H9 (cell line): Measurements from ENCODE around the gene OLFM1. TPM values are rescaled to one million over a fixed set of nuclear protein-coding genes. Genes with fewer than 3 reads are reported as not detected.

Experiments
- DNase-seq: peaks from one replicate; pipeline ENCODE4 v3.0.0-alpha.2; 2017
- H2AFZ ChIP-seq: one replicate; pipeline ENCODE4 v1.6.1; 2013; ENCODE audit warnings: mild to moderate bottlenecking, low read length, control low read depth, moderate library complexity
- H2AK5ac ChIP-seq: 2 replicates; pipeline ENCODE4 v1.6.1; 2013; ENCODE audit warnings: low read length, control low read depth, mixed read lengths; ENCODE audit not compliant: insufficient read length
- H2BK120ac ChIP-seq: one replicate; pipeline ENCODE4 v1.6.1; 2013; ENCODE audit warnings: low read depth, mild to moderate bottlenecking, low read length, control low read depth, inconsistent platforms; ENCODE audit not compliant: poor library complexity, severe bottlenecking
- H2BK12ac ChIP-seq: 2 replicates; pipeline ENCODE4 v1.6.1; 2013; ENCODE audit warnings: low read length, control low read depth, mixed read lengths, low read depth; ENCODE audit not compliant: insufficient read length
- H2BK15ac ChIP-seq: 2 replicates; pipeline ENCODE4 v1.6.1; 2013; ENCODE audit warnings: low read depth, low read length, control low read depth
- H2BK20ac ChIP-seq: one replicate; pipeline ENCODE4 v1.6.1; 2013; ENCODE audit warnings: low read depth, mild to moderate bottlenecking, low read length, control low read depth, inconsistent platforms; ENCODE audit not compliant: poor library complexity, severe bottlenecking
- H2BK5ac ChIP-seq: 2 replicates; pipeline ENCODE4 v1.6.1; 2013; ENCODE audit warnings: low read length, control low read depth, mixed read lengths; ENCODE audit not compliant: insufficient read length
- H3K14ac ChIP-seq: 2 replicates; pipeline ENCODE4 v1.6.1; 2013; ENCODE audit warnings: low read length, control low read depth; ENCODE audit not compliant: insufficient read depth
- H3K18ac ChIP-seq: 2 replicates; pipeline ENCODE4 v1.6.1; 2013; ENCODE audit warnings: low read depth, mild to moderate bottlenecking, mixed read lengths, low read length, control low read depth; ENCODE audit not compliant: insufficient read length
- H3K23ac ChIP-seq: 2 replicates; pipeline ENCODE4 v1.6.1; 2013; ENCODE audit warnings: low read length, control low read depth, mixed read lengths, low read depth; ENCODE audit not compliant: insufficient read length
- H3K23me2 ChIP-seq: 2 replicates; pipeline ENCODE4 v1.6.1; 2013; ENCODE audit warnings: low read depth, mild to moderate bottlenecking, mixed read lengths, low read length, control low read depth; ENCODE audit not compliant: insufficient read length, poor library complexity, severe bottlenecking
- H3K27ac ChIP-seq: 2 replicates; pipeline ENCODE4 v1.5.1; 2013; ENCODE audit warnings: low read length, control low read depth, mixed read lengths, low read depth; ENCODE audit not compliant: insufficient read length
- H3K27me3 ChIP-seq: 2 replicates; pipeline ENCODE4 v1.6.1; 2013; ENCODE audit warnings: low read length, control low read depth, inconsistent platforms; ENCODE audit not compliant: insufficient read depth
- H3K4ac ChIP-seq: 2 replicates; pipeline ENCODE4 v1.6.1; 2013; ENCODE audit warnings: low read depth, mild to moderate bottlenecking, control low read depth, inconsistent platforms, low read length, moderate library complexity
- H3K4me1 ChIP-seq: 2 replicates; pipeline ENCODE4 v1.6.1; 2013; ENCODE audit warnings: low read length, control low read depth, inconsistent platforms; ENCODE audit not compliant: insufficient read depth
- H3K4me2 ChIP-seq: 2 replicates; pipeline ENCODE4 v1.6.1; 2013; ENCODE audit warnings: low read length, control low read depth, mixed read lengths; ENCODE audit not compliant: insufficient read length, insufficient read depth
- H3K56ac ChIP-seq: 2 replicates; pipeline ENCODE4 v1.6.1; 2013; ENCODE audit warnings: low read depth, mild to moderate bottlenecking, mixed read lengths, low read length, control low read depth; ENCODE audit not compliant: insufficient read length
- H3K79me1 ChIP-seq: 2 replicates; pipeline ENCODE4 v1.6.1; 2013; ENCODE audit warnings: low read depth, mild to moderate bottlenecking, moderate library complexity, low read length, control low read depth, inconsistent platforms; ENCODE audit not compliant: insufficient read depth, poor library complexity, severe bottlenecking
- H3K79me2 ChIP-seq: 2 replicates; pipeline ENCODE4 v1.6.1; 2013; ENCODE audit warnings: low read length, control low read depth, inconsistent platforms; ENCODE audit not compliant: insufficient read depth
- H3K9ac ChIP-seq: 2 replicates; pipeline ENCODE4 v1.6.1; 2013; ENCODE audit warnings: low read length, control low read depth, mixed read lengths; ENCODE audit not compliant: insufficient read length; ENCODE audit errors: extremely low read depth
- H3K9me3 ChIP-seq: one replicate; pipeline ENCODE4 v1.6.1; 2013; ENCODE audit warnings: low read depth, low read length, inconsistent platforms; ENCODE audit not compliant: control insufficient read depth
- H3T11ph ChIP-seq: one replicate; pipeline ENCODE4 v1.6.1; 2013; ENCODE audit warnings: mild to moderate bottlenecking, low read length, control low read depth, inconsistent platforms
- H4K20me1 ChIP-seq: one replicate; pipeline ENCODE4 v1.6.1; 2013; ENCODE audit not compliant: control insufficient read depth, insufficient read length, insufficient read depth
- H4K5ac ChIP-seq: 2 replicates; pipeline ENCODE4 v1.6.1; 2013; ENCODE audit warnings: low read depth, mild to moderate bottlenecking, mixed read lengths, low read length, control low read depth; ENCODE audit not compliant: insufficient read length
- H4K8ac ChIP-seq: replicated peaks from 2 replicates; pipeline ENCODE4 v1.6.1; 2013; ENCODE audit warnings: low read length, control low read depth, mixed read lengths, low read depth; ENCODE audit not compliant: insufficient read length
- H4K91ac ChIP-seq: 2 replicates; pipeline ENCODE4 v1.6.1; 2013; ENCODE audit warnings: low read depth, mild to moderate bottlenecking, moderate library complexity, mixed read lengths, low read length, control low read depth; ENCODE audit not compliant: insufficient read length
- H3K27ac Mint-ChIP-seq, 3 experiments: 2 replicates in 2 of 3; 3 replicates in 1 of 3; pipeline ENCODE4 v1.8.0; 2020 to 2021; ENCODE audit warnings: mixed read lengths in 3 of 3, mild to moderate bottlenecking in 1 of 3, moderate library complexity in 1 of 3
- H3K27me3 Mint-ChIP-seq: 2 replicates; pipeline ENCODE4 v1.8.0; 2021; ENCODE audit warnings: low read depth, mild to moderate bottlenecking, moderate library complexity, mixed read lengths
- H3K36me3 Mint-ChIP-seq, 3 experiments: 2 replicates in 2 of 3; 3 replicates in 1 of 3; pipeline ENCODE4 v1.8.0; 2020 to 2021; ENCODE audit warnings: low read depth in 3 of 3, mixed read lengths in 3 of 3; ENCODE audit not compliant: insufficient read depth in 1 of 3
- H3K4me1 Mint-ChIP-seq, 2 experiments: 2 replicates each; pipeline ENCODE4 v1.8.0; 2020; ENCODE audit warnings: mixed read lengths in 2 of 2
- H3K4me3 Mint-ChIP-seq, 2 experiments: 2 replicates in 1 of 2; 3 replicates in 1 of 2; pipeline ENCODE4 v1.8.0; 2020 to 2021; ENCODE audit warnings: mild to moderate bottlenecking in 2 of 2, mixed read lengths in 2 of 2, moderate library complexity in 1 of 2
- H3K9me3 Mint-ChIP-seq, 2 experiments: 2 replicates in 1 of 2; 3 replicates in 1 of 2; pipeline ENCODE4 v1.8.0; 2020; ENCODE audit warnings: mild to moderate bottlenecking in 2 of 2, mixed read lengths in 2 of 2, moderate library complexity in 1 of 2
- WGBS: extraction: QIAGEN DNeasy Blood & Tissue Kit; methylation state at CpG from one replicate; pipeline ENCODE4 v1.1.7; 2013; ENCODE audit warnings: missing lambda C conversion rate, low lambda C conversion rate, mixed read lengths; ENCODE audit not compliant: insufficient read length; ENCODE audit errors: extremely low coverage; 5-methylcytosine and 5-hydroxymethylcytosine counted together
- total RNA-seq: library from RNA; stranded (reverse); gene quantifications from 2 replicates; pipeline ENCODE4 v1.2.1, GENCODE V29; 2021
- TF ChIP-seq, protein P1 (sequence below): fragments of 200-600 bp; sonication (generic); conservative IDR thresholded peaks from 3 replicates; pipeline ENCODE4 v1.8.0; 2021; ENCODE audit warnings: antibody characterized with exemption, mild to moderate bottlenecking

OLFM1 gene
- total RNA-seq, 1 experiment from 2014 or later: 34.1 TPM

DNA sequence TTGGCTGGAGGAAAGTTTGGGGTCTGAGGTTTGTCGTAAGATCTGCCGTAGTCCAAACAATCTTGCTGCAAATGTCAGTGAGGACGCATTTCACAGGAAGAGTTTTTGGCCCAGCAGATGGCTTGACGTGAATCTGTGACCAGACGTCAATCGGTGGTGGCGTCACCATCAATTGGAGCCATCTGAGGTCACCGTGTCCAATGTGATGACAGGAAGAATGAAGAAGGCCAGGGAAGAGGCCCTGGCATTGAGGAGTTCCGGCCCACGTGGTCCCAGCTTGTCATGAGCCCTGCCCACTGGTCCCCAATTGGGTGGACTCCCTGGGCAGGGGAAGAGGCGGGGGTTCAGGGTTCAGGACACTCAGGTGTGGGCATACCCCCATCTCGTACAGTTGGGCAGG lies 79.9 kb downstream of the OLFM1 start:
- Histone ChIP-seq H3K4me1 (no peaks in the 10 kb centered on the region), H3K23ac (no peak overlapping the region), H3K4me2 (no peak overlapping the region), H3K23me2 (no peaks in the 10 kb centered on the region), H3T11ph (no peak overlapping the region), H3K27me3 (no peaks in the 10 kb centered on the region), H3K27ac (no peak overlapping the region), H3K9me3 (no peaks in the 10 kb centered on the region), H2BK120ac (no peak overlapping the region), H3K56ac (no peak overlapping the region), H3K4ac (no peak overlapping the region), H3K79me2 (no peaks in the 10 kb centered on the region), H4K5ac (no peak overlapping the region), H2BK12ac (no peak overlapping the region), H3K18ac (no peak overlapping the region), H3K14ac (no peak overlapping the region), H2BK20ac (no peak overlapping the region), H2AFZ (no peak overlapping the region), H2BK5ac (no peak overlapping the region), H2AK5ac (no peak overlapping the region), H3K79me1 (no peaks in the 10 kb centered on the region), H2BK15ac (no peak overlapping the region), H4K91ac (no peak overlapping the region), H3K9ac (no peak overlapping the region), H4K20me1 (no peaks in the 10 kb centered on the region), H4K8ac (no peak overlapping the region)
- TF ChIP-seq, protein P1, sequence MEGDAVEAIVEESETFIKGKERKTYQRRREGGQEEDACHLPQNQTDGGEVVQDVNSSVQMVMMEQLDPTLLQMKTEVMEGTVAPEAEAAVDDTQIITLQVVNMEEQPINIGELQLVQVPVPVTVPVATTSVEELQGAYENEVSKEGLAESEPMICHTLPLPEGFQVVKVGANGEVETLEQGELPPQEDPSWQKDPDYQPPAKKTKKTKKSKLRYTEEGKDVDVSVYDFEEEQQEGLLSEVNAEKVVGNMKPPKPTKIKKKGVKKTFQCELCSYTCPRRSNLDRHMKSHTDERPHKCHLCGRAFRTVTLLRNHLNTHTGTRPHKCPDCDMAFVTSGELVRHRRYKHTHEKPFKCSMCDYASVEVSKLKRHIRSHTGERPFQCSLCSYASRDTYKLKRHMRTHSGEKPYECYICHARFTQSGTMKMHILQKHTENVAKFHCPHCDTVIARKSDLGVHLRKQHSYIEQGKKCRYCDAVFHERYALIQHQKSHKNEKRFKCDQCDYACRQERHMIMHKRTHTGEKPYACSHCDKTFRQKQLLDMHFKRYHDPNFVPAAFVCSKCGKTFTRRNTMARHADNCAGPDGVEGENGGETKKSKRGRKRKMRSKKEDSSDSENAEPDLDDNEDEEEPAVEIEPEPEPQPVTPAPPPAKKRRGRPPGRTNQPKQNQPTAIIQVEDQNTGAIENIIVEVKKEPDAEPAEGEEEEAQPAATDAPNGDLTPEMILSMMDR: no peak
- DNase-seq: no peak
- Mint-ChIP-seq H3K4me1 (peaks cover 19 to 23% of the 10 kb centered on the region in 2 experiments), H3K4me3 (no peak overlapping the region; a peak in 1 of 5 replicates), H3K27ac (no peak overlapping the region), H3K27me3 (peaks cover 37% of the 10 kb centered on the region), H3K36me3 (peaks cover 0 to 1% (median 0%) of the 10 kb centered on the region in 3 experiments; a peak in 2 of 7 replicates), H3K9me3 (peaks cover 4 to 5% of the 10 kb centered on the region in 2 experiments)
- no CpG with 5 or more reads among the region's 12 CpGs for WGBS
